Activated T-cell treated with anti-CD3 and anti-CD28 coated beads for 1 hour (primary cell): Measurements from ENCODE around the gene MEAF6.
"Not testable (repeated sequence)": the region's sequence is repeated elsewhere in the genome, so short reads cannot be mapped to it uniquely, and the experiment has no call there.

ENCODE experiments used
- DNase-seq: peaks from one replicate; pipeline ENCODE4 v3.0.0-alpha.2; 2020; ENCODE audit warnings: low read depth

Gene MEAF6

GRCh38 chr1:37514350-37515184 is at the start of gene MEAF6:
Gene MEAF6, minus strand, starts transcription at chr1:37514766. Its CDS starts 20 bp downstream, at chr1:37514746.
- DNase-seq, result peak; percentile 80

DNA sequence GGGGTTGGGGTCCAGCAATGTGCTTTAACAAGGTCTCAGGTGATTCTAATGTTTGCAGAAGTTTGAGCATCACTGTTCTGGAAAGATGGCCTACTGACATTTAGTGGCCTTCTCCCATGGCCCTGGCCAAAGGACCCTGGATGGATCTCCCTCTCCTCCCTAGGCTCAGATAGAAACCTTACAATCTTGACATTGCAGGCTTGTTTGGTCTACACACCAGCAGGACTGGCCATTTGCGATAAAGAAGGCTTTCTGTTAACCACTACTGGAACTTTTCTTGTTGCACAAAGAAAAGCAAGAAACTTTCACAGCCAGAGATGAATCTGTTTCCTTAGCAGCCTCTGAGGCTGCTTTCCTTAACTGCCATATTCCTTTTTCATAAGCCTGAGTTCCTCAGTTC is 48.4 kb upstream of the MEAF6 start:
- DNase-seq, result no peak

- no peak for DNase-seq
These were observed 46.9 kb upstream of the MEAF6 start for GRCh38 chr1:37561133-37562132.

DNA sequence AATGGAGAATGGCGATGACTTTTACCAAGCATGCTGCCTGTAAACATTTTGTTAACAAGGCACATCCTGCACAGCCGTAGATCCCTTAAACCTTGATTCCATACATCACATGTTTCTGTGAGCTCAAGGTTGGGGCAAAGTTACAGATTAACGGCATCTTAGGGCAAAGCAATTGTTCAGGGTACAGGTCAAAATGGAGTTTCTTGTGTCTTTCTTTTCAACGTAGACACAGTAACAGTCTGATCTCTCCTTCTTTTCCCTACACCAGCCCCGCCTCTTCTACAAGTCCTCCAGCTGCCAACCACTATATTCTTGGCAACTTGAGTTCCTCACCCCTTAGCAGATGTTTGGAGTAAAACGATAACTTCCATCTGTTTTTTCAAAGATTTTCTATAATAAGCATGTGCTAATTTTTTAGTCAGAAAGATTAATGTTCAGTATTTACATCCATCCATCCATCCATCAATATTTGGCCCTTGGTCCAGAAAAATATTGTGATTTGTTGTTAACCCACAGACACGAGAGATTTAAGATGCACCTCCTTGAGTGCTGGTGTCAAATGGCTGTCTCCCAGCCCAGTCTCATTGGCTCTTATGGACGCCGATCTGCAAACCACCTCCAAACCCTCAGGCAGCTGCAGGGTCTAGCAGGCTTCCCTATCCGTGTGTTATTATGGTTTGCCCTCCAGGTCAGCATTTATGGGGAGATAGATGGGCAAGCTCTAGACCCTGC is 46.0 kb upstream of the MEAF6 start:
- no peak for DNase-seq

DNA sequence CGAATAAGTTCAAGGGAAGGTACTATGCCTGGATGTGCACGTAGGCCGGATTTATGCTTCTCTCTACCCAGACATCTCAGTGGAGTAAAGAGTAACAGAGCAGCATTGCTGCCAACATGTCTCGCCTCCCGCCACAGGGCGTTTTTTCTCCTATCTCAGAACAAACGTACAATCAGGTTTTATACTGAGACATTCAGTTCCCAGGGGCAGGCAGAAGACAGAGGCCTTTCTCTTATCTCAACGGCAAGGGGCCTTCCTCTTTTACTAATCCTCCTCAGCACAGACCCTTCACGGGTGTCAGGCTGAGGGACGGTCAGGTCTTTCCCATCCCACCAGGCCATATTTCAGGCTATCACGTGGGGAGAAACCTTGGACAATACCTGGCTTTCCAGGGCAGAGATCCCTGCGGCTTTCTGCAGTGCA is 45.4 kb upstream of the MEAF6 start:
- DNase-seq, result not testable (repeated sequence)

DNA sequence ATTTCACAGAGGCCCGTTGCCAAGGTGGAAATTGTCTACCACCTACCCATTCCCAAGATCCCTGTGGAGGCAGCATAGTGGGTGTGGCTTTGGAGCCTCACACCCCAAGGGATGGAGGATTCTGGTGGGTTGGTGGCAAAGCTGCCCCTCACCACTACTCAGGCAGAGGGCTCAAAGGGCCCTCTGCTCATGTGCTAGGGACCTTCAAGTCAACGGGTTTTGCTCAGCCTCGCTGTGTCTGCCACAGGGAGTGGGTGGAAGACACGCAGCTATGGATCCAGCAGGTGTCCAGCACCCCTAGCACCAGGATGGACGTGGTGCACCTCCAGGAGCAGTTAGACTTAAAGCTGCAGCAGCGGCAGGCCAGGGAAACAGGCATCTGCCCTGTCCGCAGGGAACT is 44.5 kb upstream of the MEAF6 start:
- DNase-seq, result no peak

DNA sequence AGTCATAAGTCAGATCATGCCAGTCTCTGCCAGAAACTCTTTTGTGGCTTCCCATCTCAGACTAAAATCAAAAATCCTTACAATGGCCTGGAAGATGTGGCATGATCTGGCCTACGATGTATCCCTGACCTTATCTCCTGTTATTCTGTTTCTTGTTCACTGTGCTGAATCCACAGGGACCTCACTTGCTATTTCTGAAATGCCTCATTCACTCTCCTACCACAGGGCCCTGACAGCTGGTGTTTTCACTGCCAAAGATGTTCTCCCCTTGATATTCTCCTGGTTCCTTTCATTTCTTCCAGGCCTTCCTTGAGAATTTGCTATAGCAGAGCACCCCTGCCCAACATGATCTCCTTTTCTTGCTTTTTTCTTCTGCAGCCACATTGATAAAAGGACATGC is 43.8 kb upstream of the MEAF6 start:
- DNase-seq, result no peak

- DNase-seq, result no peak
These were observed 42.8 kb upstream of the MEAF6 start for GRCh38 chr1:37557402-37557801.

GRCh38 chr1:37556712-37557196 is 42.2 kb upstream of the MEAF6 start, which contains the start of gene DNALI1:
Gene DNALI1, plus strand, starts transcription at chr1:37556940. Its CDS starts 55 bp downstream, at chr1:37556995.
- DNase-seq, result no peak

GRCh38 chr1:37553927-37554808 is 39.6 kb upstream of the MEAF6 start, which contains the start of gene SNIP1:
Gene SNIP1, minus strand, starts transcription at chr1:37554293. Its CDS starts 64 bp downstream, at chr1:37554229.
- peak; percentile 81 for DNase-seq

DNA sequence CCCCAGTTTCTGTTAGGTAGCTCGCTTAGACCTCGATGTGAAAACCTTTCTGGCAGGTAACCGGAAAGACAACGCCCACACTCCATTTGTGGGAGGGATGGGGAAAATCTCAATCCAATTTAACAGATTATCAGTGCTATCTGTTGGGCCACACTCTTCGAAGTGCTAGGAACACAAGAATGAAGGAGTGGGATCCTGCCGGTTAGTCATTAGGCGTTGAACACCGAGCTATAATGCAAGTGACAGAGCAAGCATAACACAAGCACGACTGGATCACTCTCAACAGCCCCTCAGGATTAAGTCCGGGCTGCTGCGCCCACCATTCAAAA is 39.0 kb upstream of the MEAF6 start:
- DNase-seq, result no peak

DNA sequence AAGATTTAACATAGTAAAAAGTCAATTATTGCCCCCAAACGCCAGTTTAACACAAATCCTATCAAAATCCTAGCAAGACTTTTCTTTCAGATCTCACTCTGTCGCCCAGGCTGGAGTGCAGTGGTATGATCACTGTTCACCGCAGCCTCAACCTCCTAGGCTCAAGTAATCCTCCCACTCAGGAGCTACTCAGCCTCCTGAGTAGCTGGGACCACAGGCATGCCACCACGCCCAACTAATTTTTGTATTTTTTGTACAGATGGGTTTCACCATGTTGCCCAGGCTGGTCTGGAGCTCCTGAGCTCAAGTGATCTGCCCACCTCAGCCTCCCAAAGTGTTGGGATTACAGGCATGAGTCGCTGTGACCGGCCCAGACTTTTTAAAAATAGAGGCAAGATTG is 34.8 kb upstream of the MEAF6 start:
- DNase-seq, result no peak

DNA sequence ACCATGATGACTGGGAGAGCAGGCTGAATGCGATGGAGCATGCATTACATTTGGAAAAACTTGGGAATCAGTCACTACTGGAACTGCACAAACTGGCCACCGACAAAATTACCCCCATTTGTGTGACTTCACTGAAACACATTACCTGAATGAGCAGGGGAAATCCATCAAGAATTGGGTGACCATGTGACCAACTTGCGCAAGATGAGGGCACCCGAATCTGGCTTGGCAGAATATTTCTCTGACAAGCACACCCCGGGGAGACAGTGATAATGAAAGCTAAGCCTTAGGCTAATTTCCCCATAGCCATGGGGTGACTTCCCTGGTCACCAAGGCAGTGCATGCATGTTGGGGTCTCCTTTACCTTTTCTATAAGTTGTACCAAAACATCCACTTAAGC is 30.5 kb upstream of the MEAF6 start:
- no peak for DNase-seq

DNA sequence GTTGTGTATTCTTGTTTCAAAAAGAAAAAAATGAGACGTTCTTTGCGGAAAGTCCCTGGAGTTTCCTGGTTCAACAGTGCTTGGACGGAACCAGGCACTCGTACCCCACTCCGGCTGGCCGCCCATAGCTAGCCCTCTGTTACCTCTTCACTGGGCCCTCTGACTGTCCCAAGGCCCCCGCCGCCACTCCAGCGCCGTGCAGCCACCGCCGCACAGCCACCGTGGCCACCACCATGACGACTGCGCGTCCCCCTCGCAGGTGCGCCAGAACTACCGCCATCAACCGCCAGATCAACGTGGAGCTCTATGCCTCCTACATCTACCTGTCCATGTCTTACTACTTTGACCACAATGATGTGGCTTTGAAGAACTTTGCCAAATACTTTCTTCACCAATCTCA is 30.0 kb upstream of the MEAF6 start:
- no peak for DNase-seq

DNA sequence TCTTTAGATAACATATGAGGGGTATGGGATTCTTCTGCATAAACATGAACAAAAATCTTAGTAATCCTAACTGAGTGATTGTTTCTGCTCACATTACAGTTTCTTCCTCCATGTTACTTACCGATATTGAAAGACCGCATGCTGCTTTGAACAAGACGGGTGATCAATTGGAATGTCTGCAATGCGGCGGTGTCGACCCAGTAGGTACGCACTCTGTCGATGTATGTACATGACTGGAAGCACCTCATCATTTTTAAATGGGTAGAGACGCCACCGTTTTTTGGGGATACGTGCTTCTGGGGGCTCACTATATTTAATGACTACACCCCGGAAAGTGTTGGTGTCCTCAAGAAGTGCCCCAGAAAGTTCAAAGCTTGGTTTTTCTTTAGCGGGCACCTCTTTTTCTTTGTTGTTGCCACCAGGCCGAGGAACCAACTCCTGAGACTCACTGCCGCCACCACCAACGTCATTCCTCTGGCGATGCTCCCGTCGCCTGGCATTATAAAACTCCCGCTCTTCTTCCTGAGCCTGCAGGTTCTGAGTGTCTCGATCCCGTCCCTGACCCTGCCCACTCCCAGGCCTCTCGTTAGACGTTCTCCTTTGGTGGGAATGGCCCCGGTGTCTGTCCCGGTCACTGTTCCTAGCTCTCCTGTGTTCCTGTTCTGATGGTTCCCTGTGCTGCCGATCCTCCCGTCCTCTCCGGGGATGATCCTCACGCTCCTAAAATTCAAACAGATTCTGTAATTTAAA is 25.6 kb upstream of the MEAF6 start:
- DNase-seq, result no peak

DNA sequence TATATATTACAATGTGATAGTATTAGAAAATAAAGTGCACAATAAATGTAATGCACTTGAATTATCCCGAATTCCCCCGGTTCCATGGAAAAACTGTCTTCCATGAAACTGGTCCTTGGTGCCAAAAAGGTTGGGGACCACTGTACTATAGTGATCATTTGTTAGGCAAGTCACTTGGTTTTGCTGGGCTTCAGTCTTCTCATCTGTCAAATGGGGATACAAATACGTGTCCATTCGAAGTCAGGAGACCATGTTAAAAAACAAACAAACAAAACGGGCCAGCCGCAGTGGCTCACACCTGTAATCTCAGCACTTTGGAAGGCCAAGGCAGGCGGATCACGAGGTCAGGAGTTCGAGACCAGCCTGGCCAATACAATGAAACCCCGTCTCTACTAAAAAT is 24.6 kb upstream of the MEAF6 start:
- DNase-seq, result not testable (repeated sequence)

- DNase-seq, result no peak
These were observed 22.8 kb upstream of the MEAF6 start for GRCh38 chr1:37537378-37537777.

- no peak for DNase-seq
These were observed 18.9 kb upstream of the MEAF6 start for GRCh38 chr1:37533317-37534093.

DNA sequence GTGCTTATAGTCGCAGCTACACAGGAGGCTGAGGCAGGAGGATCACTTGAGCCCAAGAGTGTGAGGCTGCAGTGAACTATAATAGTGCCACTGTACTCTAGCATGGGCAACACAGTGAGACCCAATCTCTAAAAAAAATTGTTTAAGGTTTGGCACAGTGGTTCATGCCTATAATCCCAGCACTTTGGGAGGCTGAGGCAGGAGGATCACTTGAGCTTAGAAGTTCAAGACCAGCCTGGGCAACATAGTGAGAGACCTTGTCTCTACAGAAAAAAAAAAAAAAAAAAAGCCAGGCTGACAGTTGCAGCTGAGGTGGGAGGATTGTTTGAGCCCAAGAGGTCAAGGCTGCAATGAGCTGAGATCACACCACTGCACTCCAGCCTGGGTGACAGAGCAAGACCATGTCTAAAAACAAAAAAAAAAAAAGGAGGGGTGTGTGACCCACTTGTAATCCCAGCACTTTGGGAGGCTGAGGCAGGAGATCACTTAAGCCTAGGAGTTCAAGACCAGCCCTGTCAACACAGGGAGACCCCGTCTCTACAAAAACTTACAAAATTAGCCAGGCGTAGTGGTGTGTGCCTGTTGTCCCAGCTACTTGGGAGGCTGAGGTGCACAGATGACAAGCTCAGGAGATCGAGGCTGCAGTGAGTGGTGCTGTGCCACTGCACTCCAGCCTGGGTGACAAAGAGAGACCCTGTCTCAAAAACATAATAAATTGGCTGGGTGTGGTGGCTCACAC is 18.0 kb upstream of the MEAF6 start:
- DNase-seq, result not testable (repeated sequence)
